ENCODE results near the gene EIF2D. TPM values are rescaled to one million over a fixed set of nuclear protein-coding genes. Genes with fewer than 3 reads are reported as not detected.

The EIF2D gene
- total and polyA plus RNA-seq, 2 of the 13 experiments (the other 11 are each of a cell fraction or from before 2014, with no cell fraction given), result 45.1 to 64.9 TPM

DNA sequence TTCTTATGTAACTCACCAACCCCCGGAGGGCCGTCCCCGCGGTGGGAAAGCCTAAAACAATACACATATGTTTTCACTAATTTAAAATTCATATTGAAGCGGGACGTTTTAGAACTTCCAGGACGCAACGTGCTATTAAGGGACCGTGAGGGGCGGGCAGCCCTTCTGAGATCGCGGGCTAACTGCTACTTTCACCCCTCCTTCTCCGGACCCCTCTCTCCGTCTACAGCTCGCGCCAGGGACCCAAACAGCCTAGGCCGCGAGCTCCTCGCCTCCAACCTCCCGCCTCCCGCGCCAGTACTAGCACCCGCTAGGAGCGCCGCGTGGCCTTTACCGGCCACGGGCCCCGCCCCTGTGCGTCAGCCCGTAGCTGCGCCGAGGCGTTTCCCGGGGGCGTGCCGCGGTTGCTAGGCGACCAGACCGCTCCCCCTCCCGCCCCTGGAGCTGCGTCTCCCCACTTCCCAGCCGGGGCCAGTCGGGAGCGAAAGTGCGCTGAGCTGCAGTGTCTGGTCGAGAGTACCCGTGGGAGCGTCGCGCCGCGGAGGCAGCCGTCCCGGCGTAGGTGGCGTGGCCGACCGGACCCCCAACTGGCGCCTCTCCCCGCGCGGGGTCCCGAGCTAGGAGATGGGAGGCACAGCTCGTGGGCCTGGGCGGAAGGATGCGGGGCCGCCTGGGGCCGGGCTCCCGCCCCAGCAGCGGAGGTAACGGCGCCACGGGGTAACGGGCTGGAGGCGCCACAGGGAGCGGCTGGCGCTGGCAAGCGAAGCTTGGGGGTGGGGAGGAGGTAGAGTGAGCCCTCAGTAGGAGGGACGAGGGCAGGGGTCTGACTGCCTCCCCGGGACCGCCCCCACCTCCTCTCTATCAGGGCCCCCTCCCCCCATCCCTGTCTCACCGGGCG is 23.1 kb upstream of the EIF2D start, which contains the start of gene DYRK3 (continued):
- TF ChIP-seq, protein P1, sequence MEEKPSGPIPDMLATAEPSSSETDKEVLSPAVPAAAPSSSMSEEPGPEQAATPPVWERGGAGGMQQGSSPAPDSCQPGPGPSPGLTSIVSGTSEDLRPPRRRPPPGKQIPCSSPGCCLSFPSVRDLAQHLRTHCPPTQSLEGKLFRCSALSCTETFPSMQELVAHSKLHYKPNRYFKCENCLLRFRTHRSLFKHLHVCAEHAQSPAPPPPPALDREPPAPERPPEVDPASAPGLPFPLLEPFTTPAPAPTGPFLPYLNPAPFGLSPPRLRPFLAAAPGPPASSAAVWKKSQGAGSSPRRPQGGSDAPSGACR (CRISPR knock-in tag; IDR thresholded peaks at IDR 0.05), result no peak
- TF ChIP-seq PHB2 (IDR thresholded peaks at IDR 0.05; ENCODE audit: partially characterized antibody) (no peak), SRSF9 (IDR thresholded peaks at IDR 0.05; ENCODE audit: borderline replicate concordance, insufficient read depth, low read depth, low read length, poor library complexity, severe bottlenecking) (no peak), NFIC (IDR thresholded peaks at IDR 0.05; ENCODE audit: low read length) (no peak), ETV6 (CRISPR knock-in tag; conservative IDR thresholded peaks at IDR 0.05) (no peak), HNRNPL (IDR thresholded peaks at IDR 0.05; ENCODE audit: low read depth, low read length) (no peak), JUNB (CRISPR knock-in tag; IDR thresholded peaks at IDR 0.05; ENCODE audit: borderline replicate concordance) (no peak), MED13 (CRISPR knock-in tag; IDR thresholded peaks at IDR 0.05) (peak; percentile 44; the same call in 1 of the 2 replicates), NFRKB (IDR thresholded peaks at IDR 0.05) (no peak), NR2F6 (IDR thresholded peaks at IDR 0.05) (no peak), NR2F6 (CRISPR knock-in tag; IDR thresholded peaks at IDR 0.05) (peak; percentile 44; the same call in 1 of the 2 replicates), PHF5A (CRISPR knock-in tag; IDR thresholded peaks at IDR 0.05; ENCODE audit: low read depth, unreplicated experiment) (no peak), CBFB (CRISPR knock-in tag; IDR thresholded peaks at IDR 0.05) (peak; percentile 30; the same call in 1 of the 2 replicates), FOXM1 (CRISPR knock-in tag; IDR thresholded peaks at IDR 0.05) (no peak), MAFF (IDR thresholded peaks at IDR 0.05; ENCODE audit: low read depth, low read length) (no peak), ASH2L (IDR thresholded peaks at IDR 0.05; ENCODE audit: insufficient read length, low read depth, low read length) (peak; percentile 70)
- TF ChIP-seq, protein P2, sequence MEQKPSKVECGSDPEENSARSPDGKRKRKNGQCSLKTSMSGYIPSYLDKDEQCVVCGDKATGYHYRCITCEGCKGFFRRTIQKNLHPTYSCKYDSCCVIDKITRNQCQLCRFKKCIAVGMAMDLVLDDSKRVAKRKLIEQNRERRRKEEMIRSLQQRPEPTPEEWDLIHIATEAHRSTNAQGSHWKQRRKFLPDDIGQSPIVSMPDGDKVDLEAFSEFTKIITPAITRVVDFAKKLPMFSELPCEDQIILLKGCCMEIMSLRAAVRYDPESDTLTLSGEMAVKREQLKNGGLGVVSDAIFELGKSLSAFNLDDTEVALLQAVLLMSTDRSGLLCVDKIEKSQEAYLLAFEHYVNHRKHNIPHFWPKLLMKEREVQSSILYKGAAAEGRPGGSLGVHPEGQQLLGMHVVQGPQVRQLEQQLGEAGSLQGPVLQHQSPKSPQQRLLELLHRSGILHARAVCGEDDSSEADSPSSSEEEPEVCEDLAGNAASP (CRISPR knock-in tag; IDR thresholded peaks at IDR 0.05; ENCODE audit: borderline replicate concordance), result no peak
- TF ChIP-seq, protein P3, sequence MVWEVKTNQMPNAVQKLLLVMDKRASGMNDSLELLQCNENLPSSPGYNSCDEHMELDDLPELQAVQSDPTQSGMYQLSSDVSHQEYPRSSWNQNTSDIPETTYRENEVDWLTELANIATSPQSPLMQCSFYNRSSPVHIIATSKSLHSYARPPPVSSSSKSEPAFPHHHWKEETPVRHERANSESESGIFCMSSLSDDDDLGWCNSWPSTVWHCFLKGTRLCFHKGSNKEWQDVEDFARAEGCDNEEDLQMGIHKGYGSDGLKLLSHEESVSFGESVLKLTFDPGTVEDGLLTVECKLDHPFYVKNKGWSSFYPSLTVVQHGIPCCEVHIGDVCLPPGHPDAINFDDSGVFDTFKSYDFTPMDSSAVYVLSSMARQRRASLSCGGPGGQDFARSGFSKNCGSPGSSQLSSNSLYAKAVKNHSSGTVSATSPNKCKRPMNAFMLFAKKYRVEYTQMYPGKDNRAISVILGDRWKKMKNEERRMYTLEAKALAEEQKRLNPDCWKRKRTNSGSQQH (CRISPR knock-in tag; IDR thresholded peaks at IDR 0.05; ENCODE audit: low read depth), result no peak; the same call in 1 of the 2 replicates
- TF ChIP-seq, protein P4, sequence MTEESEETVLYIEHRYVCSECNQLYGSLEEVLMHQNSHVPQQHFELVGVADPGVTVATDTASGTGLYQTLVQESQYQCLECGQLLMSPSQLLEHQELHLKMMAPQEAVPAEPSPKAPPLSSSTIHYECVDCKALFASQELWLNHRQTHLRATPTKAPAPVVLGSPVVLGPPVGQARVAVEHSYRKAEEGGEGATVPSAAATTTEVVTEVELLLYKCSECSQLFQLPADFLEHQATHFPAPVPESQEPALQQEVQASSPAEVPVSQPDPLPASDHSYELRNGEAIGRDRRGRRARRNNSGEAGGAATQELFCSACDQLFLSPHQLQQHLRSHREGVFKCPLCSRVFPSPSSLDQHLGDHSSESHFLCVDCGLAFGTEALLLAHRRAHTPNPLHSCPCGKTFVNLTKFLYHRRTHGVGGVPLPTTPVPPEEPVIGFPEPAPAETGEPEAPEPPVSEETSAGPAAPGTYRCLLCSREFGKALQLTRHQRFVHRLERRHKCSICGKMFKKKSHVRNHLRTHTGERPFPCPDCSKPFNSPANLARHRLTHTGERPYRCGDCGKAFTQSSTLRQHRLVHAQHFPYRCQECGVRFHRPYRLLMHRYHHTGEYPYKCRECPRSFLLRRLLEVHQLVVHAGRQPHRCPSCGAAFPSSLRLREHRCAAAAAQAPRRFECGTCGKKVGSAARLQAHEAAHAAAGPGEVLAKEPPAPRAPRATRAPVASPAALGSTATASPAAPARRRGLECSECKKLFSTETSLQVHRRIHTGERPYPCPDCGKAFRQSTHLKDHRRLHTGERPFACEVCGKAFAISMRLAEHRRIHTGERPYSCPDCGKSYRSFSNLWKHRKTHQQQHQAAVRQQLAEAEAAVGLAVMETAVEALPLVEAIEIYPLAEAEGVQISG (CRISPR knock-in tag; IDR thresholded peaks at IDR 0.05), result peak; percentile 74
- TF ChIP-seq, protein P5, sequence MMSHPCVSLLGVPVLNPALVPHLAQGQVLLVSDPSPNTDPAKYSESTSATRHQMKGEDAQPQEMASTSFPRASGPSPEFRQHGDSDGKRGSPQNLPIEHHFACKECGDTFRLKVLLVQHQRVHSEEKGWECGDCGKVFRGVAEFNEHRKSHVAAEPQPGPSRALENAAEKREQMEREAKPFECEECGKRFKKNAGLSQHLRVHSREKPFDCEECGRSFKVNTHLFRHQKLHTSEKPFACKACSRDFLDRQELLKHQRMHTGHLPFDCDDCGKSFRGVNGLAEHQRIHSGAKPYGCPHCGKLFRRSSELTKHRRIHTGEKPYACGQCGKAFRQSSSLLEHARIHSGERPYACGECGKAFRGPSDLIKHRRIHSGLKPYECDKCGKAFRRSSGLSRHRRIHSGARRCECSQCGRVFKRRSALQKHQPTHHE (CRISPR knock-in tag; IDR thresholded peaks at IDR 0.05; ENCODE audit: borderline replicate concordance), result no peak
- TF ChIP-seq, protein P6, sequence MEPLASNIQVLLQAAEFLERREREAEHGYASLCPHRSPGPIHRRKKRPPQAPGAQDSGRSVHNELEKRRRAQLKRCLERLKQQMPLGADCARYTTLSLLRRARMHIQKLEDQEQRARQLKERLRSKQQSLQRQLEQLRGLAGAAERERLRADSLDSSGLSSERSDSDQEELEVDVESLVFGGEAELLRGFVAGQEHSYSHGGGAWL (CRISPR knock-in tag; IDR thresholded peaks at IDR 0.05), result peak; percentile 54
